Esophagus muscularis mucosa (tissue), 4 donors: ENCODE results near the gene ENTPD8. TPM values are rescaled to one million over a fixed set of nuclear protein-coding genes. Genes with fewer than 3 reads are reported as not detected.

Source experiments
- DNase-seq: peaks from one replicate; pipeline ENCODE4 v3.0.0-alpha.2; 2017; ENCODE audit errors: extremely low spot score
- H3K27ac ChIP-seq, 4 donors: fragments of 200-600 bp; sonication (generic); replicated peaks in 1 of 4; 1 replicate in 3 of 4; 2 replicates in 1 of 4; pipeline ENCODE4 v1.5.1; 2016 to 2019; ENCODE audit warnings: mild to moderate bottlenecking in 1 of 4
- H3K27me3 ChIP-seq, 4 donors: fragments of 200-600 bp; sonication (generic); one replicate each; pipeline versions ENCODE4 v1.5.1 to v1.6.0; 2016 to 2019
- H3K36me3 ChIP-seq, 4 donors: fragments of 200-600 bp; sonication (generic); one replicate each; pipeline ENCODE4 v1.5.1; 2016 to 2019
- H3K4me1 ChIP-seq, 4 donors: fragments of 200-600 bp; sonication (generic); one replicate each; pipeline ENCODE4 v1.5.1; 2016 to 2019
- H3K4me3 ChIP-seq, 4 donors: fragments of 200-600 bp; sonication (generic); 1 replicate in 2 of 4; 2 replicates in 2 of 4; pipeline ENCODE4 v1.5.1; 2016 to 2019; ENCODE audit warnings: mild to moderate bottlenecking in 4 of 4, moderate library complexity in 1 of 4
- H3K9me3 ChIP-seq, 4 donors: fragments of 200-600 bp; sonication (generic); 1 replicate in 3 of 4; 2 replicates in 1 of 4; pipeline ENCODE4 v1.5.1; 2016 to 2019
- EP300 ChIP-seq: sonication (generic); formaldehyde crosslinking; IDR thresholded peaks from one replicate; pipeline ENCODE4 v1.6.1; 2017; ENCODE audit warnings: antibody characterized with exemption
- POLR2A ChIP-seq: fragments of 450-650 bp; IDR thresholded peaks from one replicate; pipeline ENCODE4 v1.6.1; 2017; ENCODE audit warnings: antibody characterized with exemption, moderate library complexity, mild to moderate bottlenecking, low read depth
- POLR2AphosphoS5 ChIP-seq, 2 donors: sonication (generic); formaldehyde crosslinking; IDR thresholded peaks; one replicate each; pipeline ENCODE4 v1.6.1; 2017; ENCODE audit warnings: antibody characterized with exemption in 2 of 2
- WGBS: methylation state at CpG from one replicate; pipeline ENCODE4 v1.1.5; 2018; 5-methylcytosine and 5-hydroxymethylcytosine counted together
- intact Hi-C: fragments of 100-400 bp; cut with DNase I; formaldehyde crosslinking; loops from one replicate; pipeline ENCODE4 v1.15.1; 2023
- total RNA-seq, 4 donors: library from RNA; depleted of rRNA; stranded (reverse); fragments of >200 nt; gene quantifications; one replicate each; pipeline versions ENCODE4 v1.1.0 to v1.2.1, GENCODE V29; 2016
- TF ChIP-seq, protein P1 (sequence below), 3 experiments: fragments of 200-600 bp in 2 of 3; fragments of 450-650 bp in 1 of 3; sonication (generic) in 2 of 3; IDR thresholded peaks; one replicate each; pipeline ENCODE4 v1.5.1; 2017 to 2019; ENCODE audit warnings: antibody characterized with exemption in 3 of 3, mild to moderate bottlenecking in 2 of 3, moderate library complexity in 1 of 3

Gene ENTPD8
- total RNA-seq, 4 donors from 2014 or later = not detected

DNA sequence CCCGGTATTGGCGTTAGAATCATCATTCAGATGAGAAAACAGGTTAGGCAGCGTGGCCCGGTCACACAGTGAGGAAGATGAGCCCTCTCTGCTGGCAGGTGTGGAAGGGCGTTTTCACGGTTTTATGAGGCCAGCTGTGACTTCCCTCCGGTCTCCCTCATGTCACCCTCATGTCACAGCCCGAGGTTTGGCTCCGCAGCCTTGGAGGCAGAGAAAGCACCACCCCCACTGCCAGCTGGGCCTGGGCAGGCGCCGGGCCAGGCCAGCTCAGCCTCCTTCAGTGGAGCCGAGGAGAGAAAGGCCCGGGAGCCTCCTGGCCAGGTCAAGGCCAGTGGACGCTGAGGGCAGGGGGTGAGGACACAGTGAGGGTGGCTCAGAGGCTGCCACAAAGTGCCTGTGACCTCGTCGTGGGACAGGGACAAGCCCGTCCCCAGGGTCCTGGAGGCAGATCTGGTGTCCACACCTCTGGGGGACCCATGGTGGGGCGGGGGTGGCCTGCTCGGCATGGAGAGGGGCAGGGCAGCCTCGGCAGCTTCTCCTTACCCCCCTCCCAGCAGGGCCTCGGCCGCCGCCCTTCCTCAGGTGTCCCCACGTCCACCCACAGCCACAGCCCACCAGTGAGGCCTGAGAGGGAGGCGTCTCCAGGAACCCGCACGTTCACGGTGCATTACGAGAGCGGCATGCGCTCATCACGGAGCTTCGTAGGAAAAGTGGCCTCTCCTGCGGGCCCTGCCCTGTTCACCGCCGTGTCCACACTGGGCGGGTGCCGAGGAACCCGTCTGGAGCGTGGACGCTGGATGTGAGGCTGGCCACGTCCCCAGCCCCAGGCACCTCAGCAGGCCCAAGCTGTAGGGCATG is 50.4 kb downstream of the ENTPD8 start:
- no peaks in the 10 kb centered on the region for H3K27me3 ChIP-seq
- peaks cover 14 to 19% (median 15%) of the 10 kb centered on the region in 4 donors for H3K4me1 ChIP-seq
- TF ChIP-seq POLR2AphosphoS5 (IDR thresholded peaks at IDR 0.05) = no peak
- no peak for TF ChIP-seq POLR2A
- no peak for TF ChIP-seq EP300
- TF ChIP-seq, protein P1, sequence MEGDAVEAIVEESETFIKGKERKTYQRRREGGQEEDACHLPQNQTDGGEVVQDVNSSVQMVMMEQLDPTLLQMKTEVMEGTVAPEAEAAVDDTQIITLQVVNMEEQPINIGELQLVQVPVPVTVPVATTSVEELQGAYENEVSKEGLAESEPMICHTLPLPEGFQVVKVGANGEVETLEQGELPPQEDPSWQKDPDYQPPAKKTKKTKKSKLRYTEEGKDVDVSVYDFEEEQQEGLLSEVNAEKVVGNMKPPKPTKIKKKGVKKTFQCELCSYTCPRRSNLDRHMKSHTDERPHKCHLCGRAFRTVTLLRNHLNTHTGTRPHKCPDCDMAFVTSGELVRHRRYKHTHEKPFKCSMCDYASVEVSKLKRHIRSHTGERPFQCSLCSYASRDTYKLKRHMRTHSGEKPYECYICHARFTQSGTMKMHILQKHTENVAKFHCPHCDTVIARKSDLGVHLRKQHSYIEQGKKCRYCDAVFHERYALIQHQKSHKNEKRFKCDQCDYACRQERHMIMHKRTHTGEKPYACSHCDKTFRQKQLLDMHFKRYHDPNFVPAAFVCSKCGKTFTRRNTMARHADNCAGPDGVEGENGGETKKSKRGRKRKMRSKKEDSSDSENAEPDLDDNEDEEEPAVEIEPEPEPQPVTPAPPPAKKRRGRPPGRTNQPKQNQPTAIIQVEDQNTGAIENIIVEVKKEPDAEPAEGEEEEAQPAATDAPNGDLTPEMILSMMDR (IDR thresholded peaks at IDR 0.05) = no peak
- WGBS = 85% methylated on average over 33 of the region's 42 CpGs
- peaks cover 0 to 63% (median 34%) of the 10 kb centered on the region in 4 donors for H3K36me3 ChIP-seq
- no peaks in the 10 kb centered on the region for H3K9me3 ChIP-seq
- peak overlapping the region in 1 of 4 donors; percentile 14 for H3K4me3 ChIP-seq
- H3K27ac ChIP-seq = peak overlapping the region; percentile 38 to 73 (median 58)
- intact Hi-C loops = no loop called here
- no peak for DNase-seq

DNA sequence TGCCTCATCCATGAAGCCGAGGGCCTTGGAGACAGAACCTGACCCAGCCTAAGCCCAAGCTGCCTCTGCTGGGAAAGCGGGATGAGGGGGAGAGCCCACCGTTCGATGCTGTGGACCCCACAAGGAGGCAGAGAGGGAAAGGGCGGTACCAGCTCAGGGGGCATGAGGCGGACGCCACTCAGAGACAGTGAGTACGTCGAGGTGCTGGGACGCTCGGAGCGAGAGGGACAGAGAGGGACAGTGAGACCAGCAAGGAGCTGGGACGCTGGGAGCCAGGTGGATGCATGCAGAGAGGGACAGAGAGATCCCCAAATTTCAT is 51.8 kb downstream of the ENTPD8 start:
- 97% methylated on average over 13 of the region's 13 CpGs for WGBS

DNA sequence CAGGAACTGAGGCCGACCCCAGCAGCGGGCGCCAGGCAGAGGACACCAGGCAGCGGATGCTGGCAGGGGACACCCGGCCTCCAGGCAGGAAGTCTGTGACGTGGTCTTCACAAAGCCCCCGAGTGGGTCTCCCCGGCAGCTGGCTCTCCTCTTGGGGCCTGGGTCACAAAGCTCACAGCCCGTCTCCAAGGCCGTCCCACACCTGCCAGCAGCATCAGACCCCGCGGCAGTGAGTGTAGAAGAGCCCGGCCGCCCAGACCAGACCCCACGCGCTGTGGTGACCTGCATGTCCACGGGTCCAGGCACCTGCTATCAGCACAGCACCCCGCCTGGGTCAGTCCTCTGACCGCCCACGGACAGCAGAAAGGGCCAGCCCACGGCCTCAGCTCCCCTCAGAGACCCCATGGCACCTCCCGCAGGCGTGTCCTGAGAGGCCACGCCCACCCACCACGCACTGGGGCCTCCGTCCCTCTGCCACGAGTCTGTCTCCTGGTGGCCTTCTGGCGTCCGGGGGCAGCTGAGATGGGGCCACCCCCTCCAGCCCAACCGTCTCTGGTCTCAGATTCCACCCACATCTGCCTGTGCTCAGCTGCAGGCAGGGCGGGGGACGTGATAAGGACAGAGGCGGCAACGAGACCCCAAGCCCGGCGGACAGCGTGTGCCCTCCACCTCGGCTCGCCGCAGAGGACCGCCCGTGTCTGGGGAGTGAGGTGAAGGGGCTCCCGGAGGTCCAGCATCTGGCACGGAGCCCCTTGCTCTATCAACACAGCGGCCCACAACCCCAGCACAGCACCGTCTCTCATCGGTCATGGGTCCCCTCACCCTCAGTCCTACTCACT is 52.3 kb downstream of the ENTPD8 start:
- 87% methylated on average over 28 of the region's 47 CpGs for whole genome bisulfite sequencing
- TF ChIP-seq, protein P1 (IDR thresholded peaks at IDR 0.05) = no peak
- no peak for TF ChIP-seq POLR2A
- no peak for TF ChIP-seq POLR2AphosphoS5 (IDR thresholded peaks at IDR 0.05)
- no peak for TF ChIP-seq EP300
- H3K4me1 ChIP-seq = peaks cover 14 to 19% (median 15%) of the 10 kb centered on the region in 4 donors
- no peaks in the 10 kb centered on the region for H3K27me3 ChIP-seq
- no peak overlapping the region for H3K27ac ChIP-seq
- H3K9me3 ChIP-seq = no peaks in the 10 kb centered on the region
- no peak overlapping the region for H3K4me3 ChIP-seq
- intact Hi-C loops = no loop called here
- no peak for DNase-seq
- peaks cover 0 to 60% (median 31%) of the 10 kb centered on the region in 4 donors for H3K36me3 ChIP-seq

More for the DNA sequence above, 51.8 kb downstream of the ENTPD8 start:
- TF ChIP-seq EP300 = no peak
- no peak for TF ChIP-seq POLR2AphosphoS5 (IDR thresholded peaks at IDR 0.05)
- TF ChIP-seq POLR2A = no peak
- TF ChIP-seq, protein P1 (IDR thresholded peaks at IDR 0.05) = no peak
- no peak overlapping the region for H3K4me3 ChIP-seq
- no peak overlapping the region for H3K27ac ChIP-seq
- H3K4me1 ChIP-seq = peaks cover 14 to 19% (median 15%) of the 10 kb centered on the region in 4 donors
- peaks cover 0 to 61% (median 31%) of the 10 kb centered on the region in 4 donors for H3K36me3 ChIP-seq
- H3K27me3 ChIP-seq = no peaks in the 10 kb centered on the region
- H3K9me3 ChIP-seq = no peaks in the 10 kb centered on the region
- intact Hi-C loops = no loop called here
- DNase-seq = no peak

GRCh38 chr9:137387891-137388560 is 53.1 kb downstream of the ENTPD8 start:
- H3K4me3 ChIP-seq = no peak overlapping the region
- intact Hi-C loops = no loop called here
- DNase-seq = no peak
- WGBS = 79% methylated on average over 18 of the region's 26 CpGs
- peaks cover 14 to 19% (median 15%) of the 10 kb centered on the region in 4 donors for H3K4me1 ChIP-seq
- H3K27me3 ChIP-seq = no peaks in the 10 kb centered on the region
- peak overlapping the region in 3 of 4 donors; percentile 44 to 68 (median 62) for H3K27ac ChIP-seq
- H3K36me3 ChIP-seq = peaks cover 0 to 52% (median 27%) of the 10 kb centered on the region in 4 donors
- no peaks in the 10 kb centered on the region for H3K9me3 ChIP-seq
- no peak for TF ChIP-seq POLR2A
- TF ChIP-seq, protein P1 (IDR thresholded peaks at IDR 0.05) = no peak
- TF ChIP-seq POLR2AphosphoS5 (IDR thresholded peaks at IDR 0.05) = no peak
- TF ChIP-seq EP300 = no peak
